ENCODE results near the gene CXCR6. TPM values are rescaled to one million over a fixed set of nuclear protein-coding genes. Genes with fewer than 3 reads are reported as not detected.
"Not testable (repeated sequence)": the region's sequence is repeated elsewhere in the genome, so short reads cannot be mapped to it uniquely, and the experiment has no call there.

The CXCR6 gene
- total RNA-seq, 1 experiment from 2014 or later = not detected

- ATAC-seq (peak; percentile 88), DNase-seq (ENCODE audit: low spot score) (peak; percentile 94)
- Mint-ChIP-seq H3K27me3 (ENCODE audit: low read depth) (peaks cover 15% of the 10 kb centered on the region), H3K36me3 (peaks cover 6% of the 10 kb centered on the region; the same call in 1 of the 2 replicates), H3K4me3 (peak within 1 kb of the TSS; percentile 81), H3K4me1 (peaks cover 42% of the 10 kb centered on the region), H3K27ac (peak within 1 kb of the TSS; percentile 49; the same call in 1 of the 2 replicates), H3K9me3 (no peaks in the 10 kb centered on the region)
- POLR2A ChIA-PET = interaction anchor here (0.6 kb wide), 1 partner anchor 598 kb away, joined by 3 read pairs; no protein-coding TSS in a partner anchor
- TF ChIP-seq CREM (CRISPR knock-in tag; IDR thresholded peaks at IDR 0.05) (peak; percentile 52; the same call in 1 of the 2 replicates), GABPB1 (CRISPR knock-in tag; IDR thresholded peaks at IDR 0.05) (peak; percentile 64), FOXP1 (CRISPR knock-in tag; IDR thresholded peaks at IDR 0.05; ENCODE audit: borderline replicate concordance) (peak; percentile 43; the same call in 1 of the 2 replicates), TEAD1 (CRISPR knock-in tag; IDR thresholded peaks at IDR 0.05) (peak; percentile 31; the same call in 1 of the 2 replicates), CREB1 (CRISPR knock-in tag; IDR thresholded peaks at IDR 0.05) (0 out of 2 replicates have a peak, but pooled peaks have one; percentile 36), FOXK1 (CRISPR knock-in tag; IDR thresholded peaks at IDR 0.05) (peak; percentile 84; the same call in 1 of the 2 replicates), ZNF232 (CRISPR knock-in tag; IDR thresholded peaks at IDR 0.05) (peak; percentile 42; the same call in 1 of the 2 replicates), HMGXB4 (CRISPR knock-in tag; IDR thresholded peaks at IDR 0.05) (peak; percentile 72), SP1 (CRISPR knock-in tag; conservative IDR thresholded peaks at IDR 0.05) (peak; percentile 90), USF1 (CRISPR knock-in tag; IDR thresholded peaks at IDR 0.05) (peak; percentile 49; the same call in 1 of the 2 replicates), ARID4B (CRISPR knock-in tag; IDR thresholded peaks at IDR 0.05; ENCODE audit: borderline replicate concordance) (0 out of 2 replicates have a peak, but pooled peaks have one; percentile 42), AFF4 (CRISPR knock-in tag; IDR thresholded peaks at IDR 0.05; ENCODE audit: borderline replicate concordance) (no peak), NFYB (CRISPR knock-in tag; conservative IDR thresholded peaks at IDR 0.05; ENCODE audit: low read depth) (no peak), TP53 (CRISPR knock-in tag; IDR thresholded peaks at IDR 0.05) (no peak; the same call in 1 of the 2 replicates), ATF2 (CRISPR knock-in tag; IDR thresholded peaks at IDR 0.05; ENCODE audit: borderline replicate concordance, low read depth) (no peak), ETV6 (CRISPR knock-in tag; IDR thresholded peaks at IDR 0.05) (peak; percentile 83)
- TF ChIP-seq, protein P1, sequence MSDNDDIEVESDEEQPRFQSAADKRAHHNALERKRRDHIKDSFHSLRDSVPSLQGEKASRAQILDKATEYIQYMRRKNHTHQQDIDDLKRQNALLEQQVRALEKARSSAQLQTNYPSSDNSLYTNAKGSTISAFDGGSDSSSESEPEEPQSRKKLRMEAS (CRISPR knock-in tag; IDR thresholded peaks at IDR 0.05) = peak; percentile 74
- TF ChIP-seq, protein P2, sequence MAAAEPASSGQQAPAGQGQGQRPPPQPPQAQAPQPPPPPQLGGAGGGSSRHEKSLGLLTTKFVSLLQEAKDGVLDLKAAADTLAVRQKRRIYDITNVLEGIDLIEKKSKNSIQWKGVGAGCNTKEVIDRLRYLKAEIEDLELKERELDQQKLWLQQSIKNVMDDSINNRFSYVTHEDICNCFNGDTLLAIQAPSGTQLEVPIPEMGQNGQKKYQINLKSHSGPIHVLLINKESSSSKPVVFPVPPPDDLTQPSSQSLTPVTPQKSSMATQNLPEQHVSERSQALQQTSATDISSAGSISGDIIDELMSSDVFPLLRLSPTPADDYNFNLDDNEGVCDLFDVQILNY (CRISPR knock-in tag; IDR thresholded peaks at IDR 0.05) = peak; percentile 40; the same call in 1 of the 2 replicates
- CTCF ChIA-PET = interaction anchor here (1.0 to 2.2 kb wide), 4 partner anchors 57 to 432 kb away, joined by 3 to 13 read pairs (median 6); no protein-coding TSS in a partner anchor
Observed at GRCh38 chr3:45995236-45996192, 52.2 kb downstream of the CXCR6 start, which contains the start of gene FYCO1. Gene FYCO1, minus strand, starts transcription at chr3:45995824. Its CDS starts 10,914 bp downstream, at chr3:45984910.

GRCh38 chr3:45997499-45997898, 54.2 kb downstream of the CXCR6 start:
- H3K9me3 Mint-ChIP-seq = not testable (repeated sequence)

More at GRCh38 chr3:45997499-45997898, 54.2 kb downstream of the CXCR6 start:
- H3K36me3 Mint-ChIP-seq; ATAC-seq; H3K4me3 Mint-ChIP-seq; H3K27ac Mint-ChIP-seq; POLR2A ChIA-PET; DNase-seq (ENCODE audit: low spot score); CTCF ChIA-PET: not testable (repeated sequence)
- peaks cover 30% of the 10 kb centered on the region for H3K4me1 Mint-ChIP-seq
- peaks cover 15% of the 10 kb centered on the region for H3K27me3 Mint-ChIP-seq (ENCODE audit: low read depth)

Measured in WTC11 (cell line).